Glomerular visceral epithelial cell (primary cell): ENCODE measurements around the gene TRAPPC11.

ENCODE experiments used
- DNase-seq: peaks from one replicate; pipeline ENCODE4 v3.0.0-alpha.2; 2016; ENCODE audit errors: extremely low spot score

TRAPPC11 gene

DNA sequence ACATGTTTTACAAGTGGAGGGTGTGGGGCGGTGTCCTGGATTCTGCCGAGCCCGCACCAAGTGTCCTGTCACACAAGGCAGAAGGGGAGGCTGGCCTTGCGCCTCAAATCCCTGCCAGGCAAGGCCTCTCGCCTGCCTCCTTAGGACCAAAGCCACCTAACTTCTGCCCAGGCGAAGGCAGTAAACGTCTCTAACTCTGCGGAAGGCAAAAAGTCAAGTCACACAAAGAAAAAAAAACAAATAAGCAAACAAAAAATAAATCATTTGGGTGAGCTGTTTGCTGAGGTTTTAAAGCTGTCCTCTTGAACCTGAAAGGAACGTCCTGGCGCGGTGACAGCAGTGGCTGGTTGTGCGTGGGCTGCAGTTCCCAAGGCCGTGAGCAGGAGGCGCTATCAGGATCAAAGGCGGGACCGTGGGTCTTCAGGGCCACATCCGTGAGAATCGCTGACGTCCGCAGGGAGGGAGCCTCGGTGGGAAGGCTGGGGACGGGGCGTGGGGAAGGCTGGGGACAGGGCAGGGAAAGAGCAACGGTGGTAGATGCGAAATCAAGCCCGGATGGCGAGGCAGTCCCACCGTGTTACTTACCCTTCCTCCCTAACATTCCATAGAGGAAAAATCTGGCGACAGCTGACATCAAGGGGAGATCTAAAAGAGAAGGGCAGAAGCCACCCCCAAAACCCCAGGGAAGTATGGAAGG lies 99.1 kb downstream of the TRAPPC11 start:
- DNase-seq = no peak

DNA sequence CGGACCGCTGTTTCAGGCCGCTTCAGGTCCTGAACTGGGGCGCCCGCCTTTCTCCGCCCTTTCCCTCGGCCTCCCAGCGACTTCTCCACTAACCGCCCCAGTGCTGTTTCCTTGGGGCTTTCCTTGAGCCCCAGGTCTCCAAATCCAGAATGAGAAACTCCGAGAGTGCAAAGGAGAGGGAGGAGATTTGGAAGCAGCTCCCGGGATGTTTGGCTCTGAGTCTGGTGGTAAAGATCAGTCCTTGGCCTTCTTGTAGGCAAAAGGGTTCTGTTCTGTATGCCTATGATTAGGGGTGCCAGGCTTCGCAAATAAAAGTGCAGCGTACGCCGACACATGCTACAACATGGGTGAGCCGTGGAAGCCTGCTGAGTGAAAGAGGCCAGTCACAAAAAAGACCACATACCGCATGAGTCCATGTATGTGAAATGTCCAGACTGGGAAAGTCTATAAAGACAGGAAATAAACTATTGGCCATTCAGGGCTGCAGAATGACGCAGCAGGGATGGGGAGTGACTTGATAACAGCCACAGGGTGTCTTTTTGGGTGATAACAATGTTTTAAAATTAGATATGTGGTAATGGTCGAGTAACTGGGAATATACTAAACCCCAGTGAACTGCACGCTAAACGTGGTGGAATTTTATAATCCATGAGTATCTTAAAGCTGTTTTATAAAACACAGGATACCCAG lies 99.8 kb downstream of the TRAPPC11 start:
- no peak for DNase-seq

DNA sequence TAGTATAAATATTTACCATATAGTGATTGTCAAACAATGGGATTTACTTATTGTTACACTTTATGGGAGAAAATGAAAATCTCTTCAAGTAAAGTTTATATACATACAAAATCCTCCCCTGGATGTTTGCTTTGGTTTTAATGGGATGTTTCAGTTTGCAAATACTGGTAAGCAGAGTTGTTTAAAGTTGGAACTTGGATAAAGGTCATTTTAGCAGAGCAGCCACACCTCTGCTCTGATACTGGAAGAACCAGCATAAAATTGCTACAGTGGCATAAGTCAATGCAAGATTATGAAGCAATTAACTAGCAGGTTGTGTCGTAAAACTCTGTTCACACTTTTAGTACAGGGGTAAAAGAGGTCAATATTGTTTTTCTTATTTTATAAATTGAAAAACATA lies 101.2 kb downstream of the TRAPPC11 start:
- no peak for DNase-seq
